ENCODE measurements around the gene BRME1.

Gene BRME1

GRCh38 chr19:13905634-13906520, at the start of gene BRME1, which contains the start of gene CC2D1A:
BRME1 (minus strand) TSS chr19:13906117; CDS start chr19:13904892, 1,225 bp downstream.
CC2D1A (plus strand) TSS chr19:13906201; CDS start chr19:13906442, 241 bp downstream.
- DNase-seq, result peak; percentile 91

GRCh38 chr19:13954185-13954584, 48.3 kb upstream of the BRME1 start:
- DNase-seq, result no peak

GRCh38 chr19:13952931-13953531, 47.1 kb upstream of the BRME1 start:
- DNase-seq, result no peak

GRCh38 chr19:13952154-13952930, 46.4 kb upstream of the BRME1 start, which contains the start of gene DCAF15:
DCAF15 (plus strand) TSS chr19:13952509; CDS start chr19:13952513, 4 bp downstream.
- DNase-seq, result peak; percentile 99

- peak in 1 of 2 experiments; percentile 69 for DNase-seq
These were observed 45.9 kb upstream of the BRME1 start for GRCh38 chr19:13951799-13952153.

- DNase-seq, result no peak
These were observed 45.1 kb upstream of the BRME1 start for GRCh38 chr19:13951043-13951442.

GRCh38 chr19:13946414-13946813, 40.5 kb upstream of the BRME1 start:
- DNase-seq, result no peak

GRCh38 chr19:13942023-13942684, 36.2 kb upstream of the BRME1 start:
- DNase-seq, result no peak

GRCh38 chr19:13938301-13939064, 32.6 kb upstream of the BRME1 start, which contains the start of gene PODNL1:
PODNL1 (minus strand) TSS chr19:13938417; CDS start chr19:13938181, 236 bp downstream.
- DNase-seq, result no peak

GRCh38 chr19:13937479-13938300, 31.8 kb upstream of the BRME1 start:
- DNase-seq, result no peak

GRCh38 chr19:13935765-13936510, 30.0 kb upstream of the BRME1 start:
- no peak for DNase-seq

- DNase-seq, result no peak
These were observed 28.8 kb upstream of the BRME1 start for GRCh38 chr19:13934785-13935109.

- no peak for DNase-seq
These were observed 27.0 kb upstream of the BRME1 start for GRCh38 chr19:13932911-13933393.

GRCh38 chr19:13932149-13932637, 26.3 kb upstream of the BRME1 start:
- no peak for DNase-seq

GRCh38 chr19:13931391-13932148, 25.7 kb upstream of the BRME1 start:
- no peak for DNase-seq

GRCh38 chr19:13930402-13930801, 24.5 kb upstream of the BRME1 start:
- no peak for DNase-seq

- no peak for DNase-seq
These were observed 24.0 kb upstream of the BRME1 start for GRCh38 chr19:13929956-13930355.

GRCh38 chr19:13929340-13929739, 23.4 kb upstream of the BRME1 start:
- DNase-seq, result no peak

- DNase-seq, result no peak
These were observed 20.8 kb upstream of the BRME1 start for GRCh38 chr19:13926715-13927114.
